Duodenal mucosa (tissue), 2 donors: ENCODE results near the gene RHOT2.
A peak's percentile ranks its signal among the peaks of the same experiment; 100 is the strongest.

ENCODE experiments used
- H3K27ac ChIP-seq: one replicate; pipeline ENCODE4 v1.7.0; 2013; ENCODE audit warnings: low read depth, low read length
- H3K27me3 ChIP-seq, 2 donors: one replicate each; pipeline ENCODE4 v1.7.0; 2013; ENCODE audit warnings: low read length in 2 of 2, control low read depth in 1 of 2; ENCODE audit not compliant: insufficient read depth in 2 of 2, control insufficient read depth in 1 of 2
- H3K36me3 ChIP-seq, 2 donors: one replicate each; pipeline ENCODE4 v1.7.0; 2013; ENCODE audit warnings: low read length in 2 of 2, control low read depth in 1 of 2; ENCODE audit not compliant: insufficient read depth in 2 of 2, control insufficient read depth in 1 of 2
- H3K4me1 ChIP-seq, 2 donors: one replicate each; pipeline ENCODE4 v1.7.0; 2013; ENCODE audit warnings: low read length in 2 of 2, control low read depth in 1 of 2; ENCODE audit not compliant: insufficient read depth in 2 of 2, control insufficient read depth in 1 of 2
- H3K4me3 ChIP-seq, 2 donors: one replicate each; pipeline ENCODE4 v1.7.0; 2013; ENCODE audit warnings: low read length in 2 of 2, low read depth in 1 of 2
- H3K9ac ChIP-seq, 2 donors: one replicate each; pipeline ENCODE4 v1.7.0; 2013; ENCODE audit warnings: low read length in 2 of 2, low read depth in 1 of 2
- H3K9me3 ChIP-seq, 2 donors: one replicate each; pipeline ENCODE4 v1.7.0; 2013; ENCODE audit warnings: low read length in 2 of 2, control low read depth in 1 of 2; ENCODE audit not compliant: control insufficient read depth in 1 of 2

The RHOT2 gene

DNA sequence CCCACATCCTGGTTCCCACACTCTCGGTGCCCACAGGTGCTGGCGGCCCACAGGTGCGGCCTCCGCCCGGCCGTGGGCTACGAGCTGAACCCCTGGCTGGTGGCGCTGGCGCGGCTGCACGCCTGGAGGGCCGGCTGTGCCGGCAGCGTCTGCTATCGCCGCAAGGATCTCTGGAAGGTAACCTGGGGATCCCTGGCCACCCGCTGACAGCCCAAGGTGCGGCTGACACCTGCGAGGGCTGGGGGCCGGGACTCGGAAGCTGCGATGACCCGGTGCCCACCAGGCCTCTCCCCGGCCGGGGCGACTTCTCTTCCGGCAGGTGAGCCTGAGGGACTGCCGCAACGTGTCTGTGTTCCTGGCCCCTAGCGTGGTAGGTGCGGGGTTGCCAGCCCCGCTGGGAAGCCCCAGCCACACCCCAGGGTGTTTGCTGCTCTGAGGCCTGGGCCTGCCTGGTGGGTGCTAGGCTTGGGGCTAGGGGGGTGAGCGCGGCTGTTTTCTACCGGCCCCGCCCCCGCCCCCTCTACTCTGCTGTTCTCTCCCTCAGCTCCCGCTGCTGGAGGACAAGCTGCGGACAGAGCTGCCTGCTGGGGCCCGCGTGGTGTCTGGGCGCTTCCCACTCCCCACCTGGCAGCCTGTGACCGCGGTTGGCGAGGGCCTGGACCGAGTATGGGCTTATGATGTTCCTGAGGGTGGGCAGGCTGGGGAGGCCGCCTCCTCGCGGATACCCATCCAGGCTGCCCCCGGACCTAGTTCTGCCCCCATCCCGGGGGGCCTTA is 54.0 kb downstream of the RHOT2 start:
- no peaks in the 10 kb centered on the region for H3K36me3 ChIP-seq
- H3K27me3 ChIP-seq = peaks cover 15 to 27% of the 10 kb centered on the region in 2 donors
- H3K4me3 ChIP-seq = peak overlapping the region; percentile 76 to 77
- no peaks in the 10 kb centered on the region for H3K9me3 ChIP-seq
- no peak overlapping the region for H3K27ac ChIP-seq
- H3K9ac ChIP-seq = no peak overlapping the region
- peaks cover 20 to 39% of the 10 kb centered on the region in 2 donors for H3K4me1 ChIP-seq

- no peak overlapping the region for H3K4me3 ChIP-seq
- peaks cover 20 to 45% of the 10 kb centered on the region in 2 donors for H3K4me1 ChIP-seq
- H3K36me3 ChIP-seq = no peaks in the 10 kb centered on the region
- no peaks in the 10 kb centered on the region for H3K9me3 ChIP-seq
- H3K27ac ChIP-seq = no peak overlapping the region
- no peak overlapping the region for H3K9ac ChIP-seq
- H3K27me3 ChIP-seq = peaks cover 15 to 26% of the 10 kb centered on the region in 2 donors
These were observed 55.1 kb downstream of the RHOT2 start for GRCh38 chr16:722835-723633.

DNA sequence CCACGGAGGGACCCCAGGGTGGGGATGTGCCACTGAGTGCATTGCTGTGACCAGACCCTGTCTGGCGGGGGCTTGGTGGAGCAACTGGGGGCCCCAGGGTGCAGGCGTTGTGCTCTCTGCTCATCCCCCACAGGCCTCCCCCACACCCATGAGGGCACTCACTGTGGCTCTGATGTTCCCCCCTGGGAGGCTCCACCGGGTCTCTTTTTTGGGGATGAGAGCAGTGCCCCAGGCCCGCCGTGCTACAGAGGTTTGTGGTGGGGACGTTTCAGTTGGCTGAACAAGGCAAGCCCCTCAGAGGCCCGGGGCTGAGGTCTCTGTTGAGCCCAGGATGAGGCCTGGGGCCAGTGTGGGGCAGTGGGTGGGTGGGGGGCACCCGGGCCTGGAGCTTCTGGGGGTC is 55.8 kb downstream of the RHOT2 start:
- H3K36me3 ChIP-seq = no peaks in the 10 kb centered on the region
- H3K27me3 ChIP-seq = peaks cover 15 to 22% of the 10 kb centered on the region in 2 donors
- no peaks in the 10 kb centered on the region for H3K9me3 ChIP-seq
- H3K4me1 ChIP-seq = peaks cover 15 to 42% of the 10 kb centered on the region in 2 donors
- no peak overlapping the region for H3K9ac ChIP-seq
- no peak overlapping the region for H3K27ac ChIP-seq
- no peak overlapping the region for H3K4me3 ChIP-seq
